Breast epithelium (tissue), 4 donors: ENCODE measurements around the gene ZBTB4. TPM values are rescaled to one million over a fixed set of nuclear protein-coding genes. Genes with fewer than 3 reads are reported as not detected.
"Not testable (repeated sequence)": the region's sequence is repeated elsewhere in the genome, so short reads cannot be mapped to it uniquely, and the experiment has no call there.

Experiments used
- DNase-seq, 2 donors: peaks; one replicate each; pipeline ENCODE4 v3.0.0-alpha.2; 2019; ENCODE audit warnings: low spot score in 2 of 2
- H3K27ac ChIP-seq, 2 donors: fragments of 200-600 bp; sonication (generic) in 1 of 2; one replicate each; pipeline ENCODE4 v1.5.1; 2016 to 2019; ENCODE audit warnings: mild to moderate bottlenecking in 1 of 2
- H3K27me3 ChIP-seq, 2 donors: fragments of 200-600 bp; sonication (generic) in 1 of 2; one replicate each; pipeline versions ENCODE4 v1.5.1 to v1.6.0; 2017 to 2019; ENCODE audit warnings: control low read depth in 1 of 2, mild to moderate bottlenecking in 1 of 2
- H3K36me3 ChIP-seq: fragments of 200-600 bp; one replicate; pipeline ENCODE4 v1.5.1; 2019
- H3K4me1 ChIP-seq, 2 donors: fragments of 200-600 bp; sonication (generic); one replicate each; pipeline ENCODE4 v1.5.1; 2016 to 2019; ENCODE audit warnings: control low read depth in 1 of 2
- H3K4me3 ChIP-seq, 3 donors: fragments of 200-600 bp; sonication (generic); 1 replicate in 2 of 3; 2 replicates in 1 of 3; pipeline ENCODE4 v1.5.1; 2016 to 2019; ENCODE audit warnings: mild to moderate bottlenecking in 3 of 3, moderate library complexity in 2 of 3
- H3K9me3 ChIP-seq, 2 donors: fragments of 200-600 bp; sonication (generic) in 1 of 2; one replicate each; pipeline ENCODE4 v1.5.1; 2016 to 2019; ENCODE audit warnings: control low read depth in 1 of 2
- POLR2A ChIP-seq: fragments of 450-650 bp; IDR thresholded peaks from one replicate; pipeline ENCODE4 v1.6.1; 2016; ENCODE audit warnings: antibody characterized with exemption, mild to moderate bottlenecking, moderate library complexity
- POLR2AphosphoS5 ChIP-seq, 3 donors: sonication (generic); formaldehyde crosslinking; IDR thresholded peaks; one replicate each; pipeline ENCODE4 v1.6.1; 2017; ENCODE audit warnings: antibody characterized with exemption in 3 of 3
- intact Hi-C: fragments of 100-400 bp; cut with DNase I; formaldehyde crosslinking; loops from one replicate; pipeline ENCODE4 v1.15.1; 2023; ENCODE audit warnings: low total_unique reads
- total RNA-seq, 3 donors: library from RNA; depleted of rRNA; stranded (reverse); fragments of >200 nt; gene quantifications; one replicate each; pipeline ENCODE4 v1.1.0, GENCODE V29; 2016
- TF ChIP-seq, protein P1 (sequence below), 3 donors: fragments of 450-650 bp; IDR thresholded peaks; one replicate each; pipeline ENCODE4 v1.5.1; 2016 to 2017; ENCODE audit warnings: antibody characterized with exemption in 3 of 3, mild to moderate bottlenecking in 3 of 3, moderate library complexity in 3 of 3

ZBTB4 gene
- total RNA-seq, 3 donors from 2014 or later = 34.4 to 46.9 (median 45.7) TPM

DNA sequence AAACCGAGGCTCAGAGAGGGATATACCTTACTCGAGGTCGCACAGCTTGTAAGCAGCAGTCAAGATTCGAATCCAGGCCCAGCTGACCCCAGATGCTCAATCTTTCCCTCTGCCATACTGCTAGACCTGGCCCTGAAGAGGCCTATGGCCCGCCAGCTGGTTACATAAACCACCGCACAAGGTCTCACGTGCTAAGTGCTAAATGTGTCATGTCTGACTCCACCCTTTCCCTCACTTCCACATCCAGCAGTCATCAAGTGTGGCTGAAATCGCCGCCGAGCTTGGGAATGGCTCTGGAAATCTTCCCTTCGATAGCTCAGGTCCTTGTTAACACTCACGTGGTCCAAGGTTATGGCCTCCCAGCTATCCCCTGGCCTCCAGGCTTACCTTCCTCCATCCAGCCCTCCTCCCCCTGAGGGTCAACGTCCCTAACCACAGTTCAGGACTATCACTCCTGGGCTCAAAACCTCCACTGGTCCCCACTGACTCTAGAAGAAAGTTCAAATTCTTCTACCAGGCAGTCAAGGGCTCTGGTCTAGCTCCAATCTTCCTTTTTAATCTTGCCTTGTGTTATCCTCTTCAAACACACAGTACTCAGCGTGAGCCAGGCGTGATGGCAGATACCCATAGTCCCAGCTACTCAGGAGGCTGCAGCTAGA lies 3.5 kb downstream of the ZBTB4 start:
- Histone ChIP-seq H3K4me1 (peaks cover 3 to 22% of the 10 kb centered on the region in 2 donors), H3K27me3 (no peaks in the 10 kb centered on the region), H3K27ac (peak overlapping the region; percentile 100), H3K36me3 (no peaks in the 10 kb centered on the region), H3K9me3 (no peaks in the 10 kb centered on the region), H3K4me3 (peak overlapping the region in 1 of 3 donors; percentile 100)
- TF ChIP-seq POLR2AphosphoS5 (IDR thresholded peaks at IDR 0.05) = peak in 2 of 3 donors; percentile 17 to 78
- no peak for TF ChIP-seq POLR2A
- no peak for DNase-seq
- intact Hi-C loops = no loop called here

DNA sequence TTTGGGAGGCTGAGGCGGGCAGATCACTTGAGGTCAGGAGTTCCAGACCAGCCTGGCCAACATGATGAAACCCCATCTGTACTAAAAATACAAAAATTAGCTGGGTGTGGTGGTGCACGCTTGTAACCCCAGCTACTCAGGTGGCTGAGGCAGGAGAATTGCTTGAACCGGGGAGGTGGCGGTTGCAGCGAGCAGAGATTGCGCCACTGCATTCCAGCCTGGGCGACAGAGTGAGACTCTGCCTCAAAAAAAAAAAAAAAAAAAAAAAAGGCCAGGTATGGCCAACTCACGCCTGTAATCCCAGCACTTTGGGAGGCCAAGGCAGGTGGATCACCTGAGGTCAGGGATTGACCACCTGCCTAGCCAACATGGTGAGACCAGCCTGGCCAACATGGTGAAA lies 4.7 kb downstream of the ZBTB4 start:
- peaks cover 3 to 22% of the 10 kb centered on the region in 2 donors for H3K4me1 ChIP-seq
- H3K9me3 ChIP-seq, H3K36me3 ChIP-seq, intact Hi-C loops, DNase-seq, H3K27me3 ChIP-seq, H3K4me3 ChIP-seq: not testable (repeated sequence)
- peak overlapping the region in 1 of 2 donors; percentile 100 for H3K27ac ChIP-seq

DNA sequence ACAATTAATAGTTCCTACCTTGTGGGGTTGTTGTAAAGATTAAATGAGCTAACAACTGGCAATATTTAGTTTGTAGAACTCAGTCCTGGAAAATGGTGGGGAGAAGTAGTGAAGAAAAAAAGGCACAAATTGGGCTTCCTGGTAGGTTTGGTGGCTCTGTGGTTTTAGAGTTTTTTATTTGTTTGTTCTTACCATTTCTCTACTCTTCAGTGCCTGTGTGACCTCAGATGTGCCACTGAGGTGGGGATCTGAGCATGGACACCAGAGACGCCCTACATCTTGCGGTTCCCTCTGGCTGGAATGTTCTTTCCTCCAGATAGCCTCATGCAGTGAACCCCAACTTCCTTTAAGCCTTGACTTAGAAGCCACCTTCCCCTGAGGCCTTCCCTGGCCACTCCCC lies 7.7 kb downstream of the ZBTB4 start:
- intact Hi-C loops = no loop called here
- H3K9me3 ChIP-seq = no peaks in the 10 kb centered on the region
- peaks cover 3 to 12% of the 10 kb centered on the region in 2 donors for H3K4me1 ChIP-seq
- H3K4me3 ChIP-seq = no peak overlapping the region
- H3K36me3 ChIP-seq = no peaks in the 10 kb centered on the region
- no peak for DNase-seq
- TF ChIP-seq, protein P1, sequence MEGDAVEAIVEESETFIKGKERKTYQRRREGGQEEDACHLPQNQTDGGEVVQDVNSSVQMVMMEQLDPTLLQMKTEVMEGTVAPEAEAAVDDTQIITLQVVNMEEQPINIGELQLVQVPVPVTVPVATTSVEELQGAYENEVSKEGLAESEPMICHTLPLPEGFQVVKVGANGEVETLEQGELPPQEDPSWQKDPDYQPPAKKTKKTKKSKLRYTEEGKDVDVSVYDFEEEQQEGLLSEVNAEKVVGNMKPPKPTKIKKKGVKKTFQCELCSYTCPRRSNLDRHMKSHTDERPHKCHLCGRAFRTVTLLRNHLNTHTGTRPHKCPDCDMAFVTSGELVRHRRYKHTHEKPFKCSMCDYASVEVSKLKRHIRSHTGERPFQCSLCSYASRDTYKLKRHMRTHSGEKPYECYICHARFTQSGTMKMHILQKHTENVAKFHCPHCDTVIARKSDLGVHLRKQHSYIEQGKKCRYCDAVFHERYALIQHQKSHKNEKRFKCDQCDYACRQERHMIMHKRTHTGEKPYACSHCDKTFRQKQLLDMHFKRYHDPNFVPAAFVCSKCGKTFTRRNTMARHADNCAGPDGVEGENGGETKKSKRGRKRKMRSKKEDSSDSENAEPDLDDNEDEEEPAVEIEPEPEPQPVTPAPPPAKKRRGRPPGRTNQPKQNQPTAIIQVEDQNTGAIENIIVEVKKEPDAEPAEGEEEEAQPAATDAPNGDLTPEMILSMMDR (IDR thresholded peaks at IDR 0.05) = no peak
- no peak for TF ChIP-seq POLR2AphosphoS5 (IDR thresholded peaks at IDR 0.05)
- TF ChIP-seq POLR2A = no peak
- H3K27me3 ChIP-seq = no peaks in the 10 kb centered on the region
- peak overlapping the region; percentile 1 to 45 for H3K27ac ChIP-seq

DNA sequence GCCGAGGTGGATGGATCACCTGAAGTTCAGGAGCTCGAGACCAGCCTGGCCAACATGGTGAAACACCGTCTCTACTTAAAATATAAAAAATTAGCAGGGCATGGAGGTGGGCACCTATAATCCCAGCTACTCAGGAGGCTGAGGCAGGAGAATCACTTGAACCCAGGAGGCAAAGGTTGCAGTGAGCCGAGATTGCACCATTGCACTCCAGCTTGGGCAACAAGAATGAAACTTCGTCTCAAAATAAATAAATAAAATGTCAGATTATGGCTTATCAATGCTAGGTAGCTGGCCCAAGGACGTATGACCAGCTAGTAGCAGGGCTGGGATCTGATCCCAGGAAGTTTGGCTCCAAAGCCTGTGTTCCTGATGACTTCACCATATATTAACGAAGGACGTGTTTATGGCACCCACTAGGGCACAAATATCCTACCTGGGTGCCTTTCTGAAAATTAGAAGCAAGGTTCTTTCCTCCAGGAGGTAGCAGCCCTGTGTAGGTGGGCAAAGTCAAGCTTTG lies 8.9 kb downstream of the ZBTB4 start:
- H3K4me3 ChIP-seq, H3K36me3 ChIP-seq, intact Hi-C loops, H3K27ac ChIP-seq, H3K27me3 ChIP-seq, H3K9me3 ChIP-seq, DNase-seq, H3K4me1 ChIP-seq: not testable (repeated sequence)

DNA sequence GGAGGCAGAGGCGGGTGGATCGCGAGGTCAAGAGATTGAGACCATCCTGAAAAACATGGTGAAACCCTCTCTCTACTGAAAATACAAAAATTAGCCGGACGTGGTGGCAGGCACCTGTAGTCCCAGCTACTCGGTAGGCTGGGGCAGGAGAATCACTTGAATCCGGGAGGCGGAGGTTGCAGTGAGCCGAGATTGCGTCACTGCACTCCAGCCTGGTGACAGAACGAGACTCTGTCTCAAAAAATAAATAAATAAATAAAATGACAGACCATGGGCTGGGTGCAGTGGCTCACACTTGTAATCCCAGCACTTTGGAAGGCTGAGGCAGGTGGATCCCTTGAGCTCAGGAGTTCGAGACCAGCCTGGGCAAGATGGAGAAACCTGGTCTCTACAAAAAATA lies 9.6 kb downstream of the ZBTB4 start:
- intact Hi-C loops, H3K4me3 ChIP-seq, H3K9me3 ChIP-seq, H3K4me1 ChIP-seq, H3K27ac ChIP-seq, DNase-seq, H3K27me3 ChIP-seq, H3K36me3 ChIP-seq: not testable (repeated sequence)

DNA sequence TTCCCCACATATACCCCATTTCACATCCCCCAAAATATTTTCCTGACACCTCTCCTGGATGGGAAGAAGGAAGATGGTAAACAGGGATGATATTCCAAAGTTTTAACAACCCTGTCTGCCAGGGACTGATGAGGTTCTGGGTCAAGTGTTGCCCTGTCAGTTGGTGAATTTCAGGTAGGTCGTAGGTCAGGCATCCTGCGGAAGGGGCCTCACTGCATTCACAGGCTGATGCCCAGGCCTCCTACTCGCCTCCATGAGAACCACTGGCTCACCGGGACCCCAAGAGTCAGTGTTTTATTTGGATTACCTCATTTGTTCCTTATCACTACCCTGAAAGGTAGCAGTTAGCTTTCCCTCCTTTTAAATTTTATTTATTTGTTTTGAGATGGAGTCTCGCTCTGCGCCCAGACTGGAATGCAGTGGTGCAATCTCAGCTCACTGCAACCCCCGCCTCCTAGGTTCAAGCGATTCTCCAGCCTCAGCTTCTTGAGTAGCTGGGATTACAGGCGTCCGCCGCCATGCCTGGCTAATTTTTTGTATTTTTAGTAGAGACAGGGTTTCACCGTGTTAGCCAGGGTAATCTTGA lies 10.5 kb downstream of the ZBTB4 start:
- Histone ChIP-seq H3K4me3 (no peak overlapping the region), H3K36me3 (no peaks in the 10 kb centered on the region), H3K4me1 (no peaks in the 10 kb centered on the region), H3K27me3 (no peaks in the 10 kb centered on the region), H3K27ac (peak overlapping the region; percentile 4 to 10), H3K9me3 (no peaks in the 10 kb centered on the region)
- no peak for DNase-seq
- TF ChIP-seq POLR2A (no peak), POLR2AphosphoS5 (IDR thresholded peaks at IDR 0.05) (no peak)
- TF ChIP-seq, protein P1 (IDR thresholded peaks at IDR 0.05) = no peak
- intact Hi-C loops = no loop called here

DNA sequence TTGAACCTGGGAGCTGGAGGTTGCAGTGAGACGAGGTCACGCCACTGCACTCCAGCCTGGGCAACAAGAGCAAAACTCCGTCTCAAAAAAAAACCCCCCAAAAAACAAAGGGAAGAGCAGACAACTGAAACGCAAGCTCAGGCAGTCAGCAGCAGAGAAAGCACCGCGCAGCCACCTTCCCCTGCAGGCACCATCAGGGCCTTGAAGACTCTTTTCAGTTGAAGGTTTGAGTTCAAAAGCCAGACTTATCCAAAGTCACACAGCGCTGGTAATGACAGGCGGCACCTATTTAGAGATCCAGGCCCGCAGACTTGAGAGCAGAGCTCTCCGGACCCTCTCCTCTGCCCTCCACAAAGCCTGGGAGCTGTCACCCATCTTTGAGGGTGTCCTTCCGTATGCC lies 11.1 kb downstream of the ZBTB4 start:
- no peaks in the 10 kb centered on the region for H3K27me3 ChIP-seq
- H3K4me3 ChIP-seq = no peak overlapping the region
- H3K4me1 ChIP-seq = no peaks in the 10 kb centered on the region
- H3K27ac ChIP-seq = peak overlapping the region in 1 of 2 donors; percentile 4
- TF ChIP-seq, protein P1 (IDR thresholded peaks at IDR 0.05) = no peak
- TF ChIP-seq POLR2A (no peak), POLR2AphosphoS5 (IDR thresholded peaks at IDR 0.05) (no peak)
- intact Hi-C loops = no loop called here
- DNase-seq = no peak
- H3K36me3 ChIP-seq = no peaks in the 10 kb centered on the region
- no peaks in the 10 kb centered on the region for H3K9me3 ChIP-seq
